Heart left ventricle (tissue), 16 donors: ENCODE measurements around the gene TTLL12. TPM values are rescaled to one million over a fixed set of nuclear protein-coding genes. Genes with fewer than 3 reads are reported as not detected.

Experiments used
- ATAC-seq, 4 donors: fragments of 200-7000 bp; cut with Tn5 transposase; one replicate each; pipeline ENCODE4 v1.9.1; 2020 to 2022; ENCODE audit warnings: moderate library complexity in 4 of 4, mild to moderate bottlenecking in 3 of 4, moderate number of reproducible peaks in 1 of 4
- DNase-seq, 5 donors: peaks; one replicate each; pipeline ENCODE4 v3.0.0-alpha.2; 2020
- H3K27ac ChIP-seq, 12 donors: fragments of 200-600 bp; sonication (generic) in 4 of 12; one replicate each; pipeline versions ENCODE4 v1.5.0 to v1.8.0; 2016 to 2022; ENCODE audit warnings: mild to moderate bottlenecking in 2 of 12
- H3K27me3 ChIP-seq, 9 donors: fragments of 200-600 bp; sonication (generic) in 2 of 9; one replicate each; pipeline versions ENCODE4 v1.5.1 to v1.8.0; 2016 to 2022; ENCODE audit warnings: mild to moderate bottlenecking in 3 of 9
- H3K36me3 ChIP-seq, 9 donors: fragments of 200-600 bp; sonication (generic) in 2 of 9; one replicate each; pipeline versions ENCODE4 v1.5.0 to v1.8.0; 2018 to 2022; ENCODE audit warnings: mild to moderate bottlenecking in 2 of 9
- H3K4me1 ChIP-seq, 12 donors: fragments of 200-600 bp; sonication (generic) in 4 of 12; one replicate each; pipeline versions ENCODE4 v1.5.0 to v1.8.0; 2016 to 2022; ENCODE audit warnings: mild to moderate bottlenecking in 3 of 12
- H3K4me3 ChIP-seq, 12 donors: fragments of 200-600 bp; sonication (generic) in 4 of 12; one replicate each; pipeline versions ENCODE4 v1.5.0 to v1.8.0; 2017 to 2022; ENCODE audit warnings: mild to moderate bottlenecking in 9 of 12, moderate library complexity in 4 of 12
- H3K9me3 ChIP-seq, 12 donors: fragments of 200-600 bp; sonication (generic) in 4 of 12; one replicate each; pipeline versions ENCODE4 v1.5.0 to v1.8.0; 2016 to 2022; ENCODE audit warnings: mild to moderate bottlenecking in 1 of 12
- CTCF ChIP-seq, 12 donors: fragments of 200-600 bp; sonication (generic) in 4 of 12; IDR thresholded peaks; one replicate each; pipeline versions ENCODE4 v1.5.0 to v1.8.0; 2018 to 2022; ENCODE audit warnings: antibody characterized with exemption in 12 of 12, mild to moderate bottlenecking in 5 of 12
- POLR2A ChIP-seq, 2 donors: fragments of 450-650 bp; IDR thresholded peaks; one replicate each; pipeline ENCODE4 v1.6.1; 2017; ENCODE audit warnings: antibody characterized with exemption in 2 of 2, mild to moderate bottlenecking in 2 of 2, moderate library complexity in 2 of 2
- WGBS, 4 donors: extraction: QIAGEN DNeasy Blood & Tissue Kit in 2 of 4; methylation state at CpG; one replicate each; pipeline versions ENCODE4 v1.1.5 to v1.1.7; 2013 to 2018; 5-methylcytosine and 5-hydroxymethylcytosine counted together
- intact Hi-C, 10 donors: fragments of 100-400 bp; cut with DNase I; formaldehyde crosslinking; loops; one replicate each; pipeline versions ENCODE4 v1.11.1 to v1.14.2; 2022
- polyA plus RNA-seq, 2 donors: library from polyadenylated mRNA; stranded (reverse); fragments of 200-250 nt; gene quantifications; one replicate each; pipeline ENCODE4 v1.2.3, GENCODE V29; 2013
- total RNA-seq, 9 donors: library from RNA; depleted of rRNA in 2 of 9; stranded (reverse); fragments of >200 nt in 2 of 9; fragmentation: NEBNext Ultra II Directional in 3 of 9; extraction: Animal tissue kit (Norgen Biotek cat#: 25700) in 3 of 9; gene quantifications; one replicate each; pipeline versions ENCODE4 v1.1.0 to v1.2.4, GENCODE V29; 2016 to 2023
- donor health status: ischemic (EF 13 %, LVEDD 7.1; RV severe dilation, severe dysfunction).
- donor health status: healthy with polysubstance abuse.
- donor health status: DM: no; HTN: yes; CAD: no.
- donor health status: DM: no; HTN: no; CAD: no.
- donor health status: ischemic (EF 25% LVEDD 6.9; RV normal size, moderate dysfunction).
- donor health status: ischemic (EF 25% LVEDD 5.7; RV mildly dilated, moderate dysfunction).
- donor health status: healthy.
- donor health status: DM: yes; HTN: yes; CAD: no.
- donor health status: ischemic (EF 35%, LVEDD 5.7; RV mildly dilated, moderate dysfunction).
- donor health status: nonischemic (EF 11% LVEDD 7.7; RV severe dilation, severe dysfunction).
- donor health status: DM: yes; HTN: yes; CAD: no.
- donor health status: PGD.
- donor health status: ischemic (EF 29% LVEDD 5.4; RV normal size, mild dysfunction).
- donor health status: nonischemic (EF 23%, LVEDD 6.1; RV moderate dilation, normal function).

The TTLL12 gene
- total and polyA plus RNA-seq, 11 donors, result 8.0 to 29.0 (median 11.9) TPM

GRCh38 chr22:43202326-43202725 is 15.4 kb upstream of the TTLL12 start:
- peaks cover 0 to 3% (median 0%) of the 10 kb centered on the region in 9 donors for H3K27me3 ChIP-seq
- intact Hi-C loops, result no loop called here
- no peak for ATAC-seq
- 90 to 96% (median 93%) methylated on average over 10 of the region's 10 CpGs for WGBS, 4 donors
- no peaks in the 10 kb centered on the region for H3K9me3 ChIP-seq
- peaks cover 0 to 4% (median 0%) of the 10 kb centered on the region in 12 donors for H3K4me1 ChIP-seq
- DNase-seq, result peak in 1 of 5 donors; percentile 14
- no peak overlapping the region for H3K4me3 ChIP-seq
- TF ChIP-seq CTCF (IDR thresholded peaks at IDR 0.05), result no peak
- no peak for TF ChIP-seq POLR2A (IDR thresholded peaks at IDR 0.05)
- H3K36me3 ChIP-seq, result no peaks in the 10 kb centered on the region
- no peak overlapping the region for H3K27ac ChIP-seq

GRCh38 chr22:43201486-43202219 is 14.7 kb upstream of the TTLL12 start:
- WGBS, 4 donors, result 89 to 97% (median 93%) methylated on average over 22 to 26 of the region's 26 CpGs
- TF ChIP-seq CTCF (IDR thresholded peaks at IDR 0.05), result no peak
- no peak for TF ChIP-seq POLR2A (IDR thresholded peaks at IDR 0.05)
- Histone ChIP-seq H3K27me3 (peaks cover 0 to 3% (median 0%) of the 10 kb centered on the region in 9 donors), H3K9me3 (no peaks in the 10 kb centered on the region), H3K4me3 (no peak overlapping the region), H3K27ac (no peak overlapping the region), H3K4me1 (peaks cover 0 to 2% (median 0%) of the 10 kb centered on the region in 12 donors), H3K36me3 (no peaks in the 10 kb centered on the region)
- ATAC-seq, result no peak
- intact Hi-C loops, result no loop called here
- DNase-seq, result peak in 1 of 5 donors; percentile 21

GRCh38 chr22:43200555-43200954 is 13.6 kb upstream of the TTLL12 start:
- Histone ChIP-seq H3K36me3 (no peaks in the 10 kb centered on the region), H3K27me3 (peaks cover 0 to 6% (median 0%) of the 10 kb centered on the region in 9 donors), H3K4me3 (no peak overlapping the region), H3K4me1 (no peaks in the 10 kb centered on the region), H3K27ac (no peak overlapping the region), H3K9me3 (no peaks in the 10 kb centered on the region)
- TF ChIP-seq POLR2A (IDR thresholded peaks at IDR 0.05) (no peak), CTCF (IDR thresholded peaks at IDR 0.05) (no peak)
- no peak for ATAC-seq
- WGBS, 4 donors, result 84 to 91% (median 90%) methylated on average over 13 of the region's 13 CpGs
- peak in 1 of 5 donors; percentile 24 for DNase-seq
- intact Hi-C loops, result no loop called here

- peaks cover 0 to 6% (median 0%) of the 10 kb centered on the region in 9 donors for H3K27me3 ChIP-seq
- TF ChIP-seq POLR2A (IDR thresholded peaks at IDR 0.05) (no peak), CTCF (IDR thresholded peaks at IDR 0.05) (no peak)
- H3K4me1 ChIP-seq, result no peaks in the 10 kb centered on the region
- H3K27ac ChIP-seq, result no peak overlapping the region
- peak in 1 of 5 donors; percentile 52 for DNase-seq
- H3K4me3 ChIP-seq, result no peak overlapping the region
- no peak for ATAC-seq
- WGBS, 4 donors, result 84 to 92% (median 85%) methylated on average over 12 to 17 of the region's 17 CpGs
- no peaks in the 10 kb centered on the region for H3K36me3 ChIP-seq
- intact Hi-C loops, result no loop called here
- no peaks in the 10 kb centered on the region for H3K9me3 ChIP-seq
Observed at GRCh38 chr22:43200031-43200430, 13.1 kb upstream of the TTLL12 start.
